Measurements from ENCODE around the gene CYTH4.
"Not testable (repeated sequence)": the region's sequence is repeated elsewhere in the genome, so short reads cannot be mapped to it uniquely, and the experiment has no call there.

Gene CYTH4

GRCh38 chr22:37282385-37282677, at the start of gene CYTH4:
CYTH4 (plus strand) TSS chr22:37282508; CDS start chr22:37282570, 62 bp downstream.
- TF ChIP-seq POLR2A (IDR thresholded peaks at IDR 0.05; ENCODE audit: low read length) (no peak), GATA1 (IDR thresholded peaks at IDR 0.05; ENCODE audit: low read depth, low read length) (no peak)
- DNase-seq = no peak

- DNase-seq = not testable (repeated sequence)
Measured at GRCh38 chr22:37233371-37233750, 48.9 kb upstream of the CYTH4 start.

GRCh38 chr22:37233751-37234631, 48.3 kb upstream of the CYTH4 start:
- DNase-seq = no peak
- no peak for TF ChIP-seq GATA1 (IDR thresholded peaks at IDR 0.05; ENCODE audit: low read depth, low read length)
- TF ChIP-seq POLR2A (IDR thresholded peaks at IDR 0.05; ENCODE audit: low read length) = no peak

- TF ChIP-seq GATA1 (IDR thresholded peaks at IDR 0.05; ENCODE audit: low read depth, low read length) = no peak
- peak; percentile 21 for TF ChIP-seq POLR2A (IDR thresholded peaks at IDR 0.05; ENCODE audit: low read length)
- DNase-seq = no peak
Measured at GRCh38 chr22:37234736-37235711, 47.3 kb upstream of the CYTH4 start.

- TF ChIP-seq POLR2A (IDR thresholded peaks at IDR 0.05; ENCODE audit: low read length) (no peak), GATA1 (IDR thresholded peaks at IDR 0.05; ENCODE audit: low read depth, low read length) (no peak)
- no peak for DNase-seq
Measured at GRCh38 chr22:37235897-37236607, 46.3 kb upstream of the CYTH4 start.

- no peak for DNase-seq
- TF ChIP-seq GATA1 (IDR thresholded peaks at IDR 0.05; ENCODE audit: low read depth, low read length) = no peak
Measured at GRCh38 chr22:37237371-37238268, 44.7 kb upstream of the CYTH4 start.

- no peak for DNase-seq
- TF ChIP-seq GATA1 (IDR thresholded peaks at IDR 0.05; ENCODE audit: low read depth, low read length) (no peak), POLR2A (IDR thresholded peaks at IDR 0.05; ENCODE audit: low read length) (peak; percentile 32)
Measured at GRCh38 chr22:37239336-37240239, 42.7 kb upstream of the CYTH4 start.

GRCh38 chr22:37240240-37240940, 41.9 kb upstream of the CYTH4 start:
- no peak for DNase-seq
- TF ChIP-seq GATA1 (IDR thresholded peaks at IDR 0.05; ENCODE audit: low read depth, low read length) (no peak), POLR2A (IDR thresholded peaks at IDR 0.05; ENCODE audit: low read length) (peak; percentile 6)

- DNase-seq = no peak
- TF ChIP-seq POLR2A (IDR thresholded peaks at IDR 0.05; ENCODE audit: low read length) = no peak
- no peak for TF ChIP-seq GATA1 (IDR thresholded peaks at IDR 0.05; ENCODE audit: low read depth, low read length)
Measured at GRCh38 chr22:37240941-37241320, 41.4 kb upstream of the CYTH4 start.

GRCh38 chr22:37241351-37242142, 40.8 kb upstream of the CYTH4 start:
- TF ChIP-seq POLR2A (IDR thresholded peaks at IDR 0.05; ENCODE audit: low read length) (no peak), GATA1 (IDR thresholded peaks at IDR 0.05; ENCODE audit: low read depth, low read length) (no peak)
- peak; percentile 55 to 69 for DNase-seq

GRCh38 chr22:37242395-37242918, 39.9 kb upstream of the CYTH4 start:
- TF ChIP-seq GATA1 (IDR thresholded peaks at IDR 0.05; ENCODE audit: low read depth, low read length) = peak; percentile 91
- peak; percentile 92 for TF ChIP-seq POLR2A (IDR thresholded peaks at IDR 0.05; ENCODE audit: low read length)
- DNase-seq = peak; percentile 96 to 98

All from erythroblast (primary cell).